CMK (cell line): Measurements from ENCODE around the gene CREB5.
"Not testable (repeated sequence)": the region's sequence is repeated elsewhere in the genome, so short reads cannot be mapped to it uniquely, and the experiment has no call there.

Source experiments
- DNase-seq: peaks from one replicate; pipeline ENCODE4 v3.0.0-alpha.2; 2010; ENCODE audit warnings: low read depth

CREB5 gene, protein sequence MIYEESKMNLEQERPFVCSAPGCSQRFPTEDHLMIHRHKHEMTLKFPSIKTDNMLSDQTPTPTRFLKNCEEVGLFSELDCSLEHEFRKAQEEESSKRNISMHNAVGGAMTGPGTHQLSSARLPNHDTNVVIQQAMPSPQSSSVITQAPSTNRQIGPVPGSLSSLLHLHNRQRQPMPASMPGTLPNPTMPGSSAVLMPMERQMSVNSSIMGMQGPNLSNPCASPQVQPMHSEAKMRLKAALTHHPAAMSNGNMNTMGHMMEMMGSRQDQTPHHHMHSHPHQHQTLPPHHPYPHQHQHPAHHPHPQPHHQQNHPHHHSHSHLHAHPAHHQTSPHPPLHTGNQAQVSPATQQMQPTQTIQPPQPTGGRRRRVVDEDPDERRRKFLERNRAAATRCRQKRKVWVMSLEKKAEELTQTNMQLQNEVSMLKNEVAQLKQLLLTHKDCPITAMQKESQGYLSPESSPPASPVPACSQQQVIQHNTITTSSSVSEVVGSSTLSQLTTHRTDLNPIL

GRCh38 chr7:28411876-28412662 lies at the start of gene CREB5:
Gene CREB5, plus strand, starts transcription at chr7:28412518. Its CDS starts 397 bp downstream, at chr7:28412915.
- DNase-seq: no peak

GRCh38 chr7:28362812-28363211 lies 49.5 kb upstream of the CREB5 start:
- DNase-seq: no peak

DNA sequence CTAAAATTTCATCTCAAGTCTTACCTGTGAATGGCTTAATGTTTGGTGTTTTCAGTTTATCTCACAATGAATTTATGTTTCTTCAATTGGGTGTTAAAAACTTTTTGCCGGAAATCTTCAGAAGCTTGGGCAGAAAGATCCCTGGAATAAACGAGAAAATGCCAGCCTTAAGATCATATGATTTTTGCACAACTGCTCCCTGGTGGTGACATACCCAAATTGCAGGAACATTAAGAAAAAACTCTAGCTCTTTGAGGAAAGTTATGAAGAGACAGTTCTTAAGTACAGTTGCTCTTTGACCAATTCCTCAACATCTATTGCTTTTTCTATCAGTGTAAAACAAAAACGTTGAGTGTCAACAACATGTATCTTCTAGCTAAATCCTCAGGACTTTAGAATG lies 48.2 kb upstream of the CREB5 start:
- DNase-seq: peak; percentile 2

DNA sequence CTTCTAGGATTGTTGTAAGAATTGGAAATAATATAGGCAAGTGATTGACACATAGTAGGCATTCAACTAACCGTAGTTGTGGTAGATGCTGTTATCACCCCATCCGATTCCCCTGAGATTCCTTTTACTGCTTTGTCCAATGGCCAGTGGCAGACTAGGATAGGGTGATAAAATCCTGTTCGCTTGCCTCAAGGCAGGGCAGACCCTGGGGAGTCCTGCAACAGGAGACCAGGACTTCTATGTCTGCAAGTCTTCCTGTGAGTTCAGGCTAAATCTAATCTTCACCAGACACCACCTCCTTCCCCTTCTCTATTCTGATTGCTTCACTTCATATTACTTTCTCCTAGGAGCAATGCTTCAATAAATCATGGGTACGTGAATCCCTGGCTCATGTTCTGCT lies 42.8 kb upstream of the CREB5 start:
- no peak for DNase-seq

- no peak for DNase-seq
Measured at GRCh38 chr7:28371846-28372245, 40.5 kb upstream of the CREB5 start.

DNA sequence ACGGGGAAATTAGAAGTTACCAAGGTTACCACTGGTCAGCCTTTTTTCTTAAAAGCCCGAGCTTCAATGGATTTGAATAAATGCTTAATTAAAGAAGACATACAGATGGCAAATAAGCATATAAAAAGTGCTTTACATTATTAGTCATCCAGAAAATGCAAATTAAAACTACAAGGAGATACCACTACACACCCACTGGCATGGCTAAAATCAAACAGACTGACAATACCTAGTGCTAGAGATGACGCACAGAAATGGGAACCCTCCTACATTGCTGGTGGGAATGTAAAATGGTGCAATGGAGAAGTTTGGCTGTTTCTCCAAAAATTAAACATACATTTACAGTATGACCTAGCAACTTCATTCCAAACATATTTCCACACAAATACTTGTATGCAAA lies 38.3 kb upstream of the CREB5 start:
- DNase-seq: no peak

DNA sequence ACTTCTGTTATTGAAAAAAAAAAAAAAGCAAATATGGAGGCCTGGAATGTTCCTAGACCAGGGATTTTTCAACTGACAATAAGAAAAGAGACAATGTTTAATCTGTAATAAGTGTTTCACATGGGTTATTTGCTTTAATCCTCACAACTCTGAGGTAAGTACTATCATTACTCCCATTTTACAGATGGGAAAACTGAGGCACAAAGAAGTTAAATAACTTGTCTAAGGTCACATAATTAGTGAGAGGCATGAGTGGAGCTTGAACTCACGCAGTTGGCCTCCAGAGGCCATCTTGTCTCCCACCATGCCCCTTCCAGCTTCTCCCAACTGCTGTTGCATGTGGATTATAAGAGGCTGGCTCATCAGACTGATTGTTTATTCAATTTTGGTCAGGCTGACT lies 36.6 kb upstream of the CREB5 start:
- DNase-seq: no peak

GRCh38 chr7:28376634-28377033 lies 35.7 kb upstream of the CREB5 start:
- DNase-seq: no peak

- DNase-seq: no peak
Measured at GRCh38 chr7:28378574-28379149, 33.7 kb upstream of the CREB5 start.

GRCh38 chr7:28381466-28381865 lies 30.9 kb upstream of the CREB5 start:
- DNase-seq: no peak

- DNase-seq: no peak
Measured at GRCh38 chr7:28382144-28382543, 30.2 kb upstream of the CREB5 start.

DNA sequence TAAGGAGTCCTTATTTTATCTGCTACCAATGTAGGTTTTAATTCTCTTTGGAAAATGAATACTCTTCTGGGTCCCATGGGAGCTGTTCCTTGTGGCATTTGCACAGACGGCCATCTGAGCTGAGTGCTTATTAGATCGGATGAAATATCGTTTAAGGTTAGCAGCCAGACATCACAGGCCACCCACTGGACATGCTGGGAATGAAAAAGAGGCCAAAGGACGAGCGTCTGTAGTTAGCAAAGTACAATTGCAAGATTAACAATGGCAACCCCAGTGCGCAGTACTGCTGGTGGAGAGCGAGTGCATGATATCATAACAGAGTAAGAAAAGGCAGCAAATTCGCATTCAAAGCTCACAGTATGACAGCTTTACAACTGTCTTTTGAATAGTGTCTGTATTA lies 28.3 kb upstream of the CREB5 start:
- no peak for DNase-seq

DNA sequence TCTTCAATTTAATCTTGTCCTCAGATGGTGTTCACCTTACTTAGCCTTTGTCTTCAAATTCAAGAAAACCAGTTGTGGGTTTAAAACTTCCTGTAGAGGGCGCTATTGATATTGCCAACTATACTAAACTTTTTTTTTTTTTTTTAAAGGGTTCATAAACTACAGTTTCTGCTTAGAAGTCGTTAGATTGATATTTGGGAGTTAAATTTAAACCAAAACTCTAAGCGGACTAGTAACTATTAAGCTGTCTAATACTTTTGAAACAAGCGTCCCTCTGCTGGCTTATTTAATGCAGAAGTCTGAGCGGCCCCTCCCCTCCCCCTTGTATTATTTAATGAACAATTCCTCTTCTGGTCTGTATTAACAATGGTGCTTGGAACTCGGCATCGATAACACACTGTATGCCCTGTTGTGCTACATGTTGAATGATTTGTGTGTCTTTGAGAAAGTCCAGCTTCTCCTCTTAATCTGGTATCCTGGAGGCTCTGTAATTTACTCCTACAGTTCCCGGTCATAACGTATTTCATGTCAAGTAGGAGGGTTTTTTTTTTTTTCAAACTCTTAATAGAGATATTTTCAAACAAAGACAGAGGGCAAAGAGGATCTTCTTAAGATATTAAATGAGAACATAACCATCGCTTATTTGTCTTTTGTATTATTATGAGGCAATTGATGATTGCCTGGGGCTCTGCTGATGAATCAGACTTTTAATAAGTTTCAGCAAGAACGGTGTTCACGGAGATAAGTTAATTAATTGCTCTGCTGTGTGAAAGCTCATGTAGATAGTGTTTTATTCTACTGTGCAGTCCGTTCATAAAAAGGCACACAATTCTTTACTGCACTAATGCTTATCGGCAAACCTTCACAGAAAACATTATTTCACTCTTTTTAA lies 22.6 kb upstream of the CREB5 start:
- DNase-seq: no peak

DNA sequence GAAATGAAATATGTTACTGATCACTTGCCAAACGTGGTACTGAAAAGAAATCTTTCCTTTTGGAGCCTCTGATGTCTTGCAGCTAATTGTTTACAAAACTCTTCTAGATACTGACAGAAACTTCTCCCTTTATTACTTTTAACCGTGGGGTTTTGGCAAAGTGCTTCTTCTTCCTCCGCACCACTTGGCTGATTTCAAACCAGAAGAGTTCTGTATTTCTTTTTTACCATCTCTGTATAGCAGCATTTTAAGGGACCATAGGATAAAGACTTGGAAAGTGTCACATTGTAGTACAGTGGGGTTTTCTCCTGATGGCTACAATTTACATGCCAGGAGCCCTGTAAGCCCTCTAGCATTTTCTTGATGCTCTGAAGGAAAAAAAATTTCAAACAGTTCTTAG lies 21.9 kb upstream of the CREB5 start:
- no peak for DNase-seq

- no peak for DNase-seq
Measured at GRCh38 chr7:28392289-28392688, 20.0 kb upstream of the CREB5 start.

- no peak for DNase-seq
Measured at GRCh38 chr7:28395404-28395803, 16.9 kb upstream of the CREB5 start.

- no peak for DNase-seq
Measured at GRCh38 chr7:28395831-28396230, 16.5 kb upstream of the CREB5 start.

GRCh38 chr7:28397141-28397540 lies 15.2 kb upstream of the CREB5 start:
- DNase-seq: no peak

DNA sequence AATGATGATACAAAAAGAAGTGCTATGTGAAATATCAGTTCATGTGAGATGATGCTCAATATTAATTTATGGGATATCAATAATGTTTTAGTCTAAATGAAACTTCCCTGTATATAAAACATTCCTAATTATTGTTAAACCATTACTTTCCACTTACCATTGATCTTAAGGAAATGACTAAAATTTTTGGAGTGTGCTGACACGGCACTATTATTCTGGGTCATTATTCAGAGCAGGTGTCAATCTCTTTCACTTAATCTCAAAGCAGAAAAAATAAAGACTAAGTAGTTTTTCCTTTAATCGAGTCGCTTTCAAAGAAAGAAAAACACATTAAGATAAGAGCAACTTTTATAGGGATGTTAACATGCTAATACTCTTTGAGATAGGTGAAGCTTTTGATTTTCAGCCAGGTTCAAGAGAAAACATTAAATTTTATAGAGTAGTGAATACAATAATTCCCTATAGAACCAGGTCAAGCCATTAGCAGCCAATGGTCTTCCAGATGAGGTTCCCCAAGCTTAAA lies 11.4 kb upstream of the CREB5 start:
- no peak for DNase-seq

GRCh38 chr7:28401567-28401966 lies 10.8 kb upstream of the CREB5 start:
- DNase-seq: not testable (repeated sequence)

DNA sequence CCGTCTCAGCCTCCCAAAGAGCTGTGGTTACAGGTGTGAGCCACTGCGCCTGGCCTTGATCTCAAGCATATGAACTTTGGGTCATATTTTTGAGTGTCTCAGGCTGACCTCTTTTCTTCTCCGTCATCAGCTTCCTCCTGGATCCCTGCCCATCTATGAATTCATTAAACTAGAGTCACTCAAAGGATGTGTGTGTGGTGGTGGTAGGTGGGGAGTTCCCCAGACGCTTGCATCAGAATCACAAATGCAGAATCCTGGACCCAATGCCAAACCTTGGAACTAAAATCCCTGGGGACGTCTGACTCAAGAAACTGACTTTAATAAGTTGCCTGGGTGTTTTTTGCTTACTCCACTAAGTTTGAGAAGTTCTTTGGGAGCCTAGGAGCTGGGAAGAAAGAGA lies 6.7 kb upstream of the CREB5 start:
- no peak for DNase-seq

DNA sequence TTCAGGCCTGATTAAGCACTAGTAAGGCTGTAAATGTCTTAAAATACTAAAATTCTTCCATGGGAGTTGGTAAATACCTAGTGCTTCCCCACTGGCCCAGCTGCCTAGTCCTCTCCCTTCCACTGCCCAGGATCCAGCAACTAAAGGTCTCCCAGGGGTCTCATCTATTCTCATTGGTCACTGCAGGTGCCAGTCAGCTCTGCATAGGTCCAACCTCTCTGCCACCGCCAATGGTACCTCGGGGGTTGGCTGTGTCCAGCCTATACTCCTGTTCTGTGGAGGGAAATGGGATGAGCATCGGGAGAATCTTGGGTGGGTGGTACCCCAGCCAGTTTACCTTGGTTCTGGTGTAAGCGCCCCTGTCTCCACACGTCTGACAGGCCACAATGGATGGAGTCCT lies 6.1 kb upstream of the CREB5 start:
- no peak for DNase-seq
